ENCODE measurements around the gene C17orf107.

The C17orf107 gene

DNA sequence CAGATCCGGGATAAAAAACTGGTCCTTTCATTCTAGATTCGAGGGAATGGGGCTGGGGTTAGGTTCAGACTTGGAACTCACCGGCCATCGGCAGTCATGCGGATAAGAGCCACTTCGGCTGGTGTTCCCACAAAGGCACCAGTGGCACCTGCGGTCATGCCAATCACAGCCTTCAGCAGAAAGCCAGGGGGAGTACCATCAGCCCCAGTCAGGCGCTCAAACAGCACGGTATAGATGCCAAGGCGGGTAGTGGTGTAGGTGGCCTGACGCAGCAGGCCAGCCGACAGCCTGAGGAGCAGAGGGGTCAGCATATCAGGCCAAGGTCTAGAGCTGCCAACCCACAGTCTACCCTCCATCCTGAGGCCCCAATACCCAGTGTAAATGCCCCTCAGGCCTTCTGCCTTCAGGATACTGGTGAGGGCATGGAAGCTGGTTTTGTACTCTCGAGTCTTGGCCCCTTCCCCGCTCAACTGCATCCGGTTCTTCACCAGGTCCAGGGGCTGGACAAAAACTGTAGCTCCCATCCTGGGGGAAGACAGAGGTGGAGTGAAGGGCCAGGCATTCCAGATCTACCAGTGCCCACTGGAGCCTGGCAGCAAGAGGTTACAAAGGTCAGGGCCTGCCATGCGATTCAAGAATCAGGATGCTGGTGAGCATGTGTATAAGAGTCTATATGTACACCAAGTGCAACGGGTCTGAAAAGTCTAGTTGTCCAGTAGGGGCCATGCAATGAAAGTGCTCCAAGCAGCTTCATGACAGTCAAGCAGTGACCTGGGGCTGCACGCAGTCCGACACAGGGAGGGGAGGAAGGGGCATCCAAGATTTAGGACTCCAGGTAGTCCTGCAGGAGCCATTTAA lies 39.6 kb downstream of the C17orf107 start:
- no peak for DNase-seq

- no peak for DNase-seq
Measured at GRCh38 chr17:4939546-4939795, 40.1 kb downstream of the C17orf107 start.

DNA sequence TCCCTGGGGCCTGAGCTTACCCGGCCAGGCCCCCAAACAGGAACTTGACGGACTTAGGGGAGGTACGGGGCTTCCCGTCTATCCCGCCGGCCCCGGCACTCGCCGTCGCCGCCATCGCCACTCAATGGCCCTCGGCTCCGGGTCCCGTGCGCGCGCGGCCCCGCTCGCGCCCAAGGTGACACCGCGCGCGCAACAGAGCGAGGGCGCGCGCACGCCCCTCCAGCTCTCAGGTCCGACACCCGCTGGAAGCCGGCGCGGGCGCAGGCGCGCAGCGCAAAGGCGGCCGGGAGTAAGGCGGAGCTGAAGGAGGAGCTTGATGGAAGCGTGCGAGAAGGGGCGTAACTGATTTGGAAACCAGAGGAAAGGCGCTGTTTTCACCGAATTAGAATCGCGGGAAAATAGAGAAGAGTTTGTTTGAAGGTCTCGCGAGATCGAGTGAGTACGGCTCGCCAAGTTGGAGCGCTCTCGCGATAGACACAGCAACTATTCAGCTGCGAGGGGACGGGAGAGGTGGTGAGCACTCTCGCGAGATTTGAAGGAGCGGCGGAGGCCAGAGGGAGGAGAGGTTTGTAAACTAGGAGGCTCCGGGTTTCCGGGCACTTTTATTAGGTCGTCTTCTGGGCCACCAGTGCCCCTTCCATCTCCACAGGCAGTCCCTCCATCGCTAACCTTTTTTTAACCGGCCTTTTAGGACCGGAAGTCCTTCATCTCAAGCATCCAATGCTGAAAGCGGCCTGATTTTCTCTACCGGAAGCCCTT lies 40.6 kb downstream of the C17orf107 start, which contains the start of the genes RNF167 and SLC25A11:
RNF167 (plus strand) TSS at position 473 of the 759 bp plus-strand sequence. CDS start 642 bp downstream, outside the sequence.
SLC25A11 (minus strand) TSS at position 251 of the 759 bp plus-strand sequence; CDS start at position 115, 136 bp downstream.
- peak; percentile 93 for DNase-seq

DNA sequence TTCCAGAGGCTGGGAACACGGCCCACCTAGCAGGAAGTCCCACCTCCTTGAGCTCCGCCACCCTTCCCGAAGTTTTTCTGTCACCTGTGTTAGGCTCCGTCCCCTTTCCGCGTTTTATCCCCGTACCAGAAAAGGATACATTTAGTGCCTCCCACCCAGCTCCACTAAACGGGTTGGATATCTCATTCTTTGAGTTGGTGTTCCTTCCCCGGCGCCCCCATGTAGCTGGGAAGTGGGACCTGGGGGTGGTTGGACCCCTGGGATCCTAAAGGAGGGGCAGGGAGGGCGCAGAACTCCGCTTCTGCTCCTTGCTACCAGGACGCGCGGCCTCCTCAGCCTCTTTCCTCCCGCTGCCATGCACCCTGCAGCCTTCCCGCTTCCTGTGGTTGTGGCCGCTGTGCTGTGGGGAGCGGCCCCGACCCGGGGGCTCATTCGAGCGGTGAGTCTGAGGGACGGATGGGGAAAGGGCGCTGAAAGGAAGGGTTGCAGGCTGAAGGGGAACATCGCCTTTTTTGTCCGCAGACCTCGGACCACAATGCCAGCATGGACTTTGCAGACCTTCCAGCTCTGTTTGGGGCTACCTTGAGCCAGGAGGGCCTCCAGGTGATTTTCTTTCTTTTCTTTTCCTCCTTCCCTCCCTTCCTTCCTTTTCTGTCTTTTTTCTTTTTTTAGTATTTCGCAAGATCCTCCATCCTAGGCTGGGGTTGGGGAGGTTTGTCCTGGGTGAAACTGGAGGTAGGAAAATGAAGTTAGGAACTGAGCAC lies 41.4 kb downstream of the C17orf107 start:
- peak; percentile 1 for DNase-seq

DNA sequence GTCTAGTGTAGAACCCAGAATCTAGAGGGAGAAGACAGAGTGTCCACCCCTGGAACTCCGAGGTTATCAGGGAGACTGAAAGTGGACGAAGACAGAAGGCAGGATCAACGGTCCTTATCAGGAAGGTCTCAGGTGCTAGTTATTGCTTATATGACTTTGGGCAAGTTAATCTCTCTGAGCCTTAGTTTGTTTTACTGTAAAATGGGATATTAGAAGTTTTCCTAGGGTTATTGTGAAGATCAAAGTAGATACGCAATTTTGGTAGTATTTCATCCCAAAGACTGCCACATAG lies 41.9 kb downstream of the C17orf107 start:
- DNase-seq, result no peak

GRCh38 chr17:4942760-4943508 lies 43.6 kb downstream of the C17orf107 start:
- no peak for DNase-seq

- peak; percentile 19 for DNase-seq
Measured at GRCh38 chr17:4944163-4944553, 44.8 kb downstream of the C17orf107 start.

DNA sequence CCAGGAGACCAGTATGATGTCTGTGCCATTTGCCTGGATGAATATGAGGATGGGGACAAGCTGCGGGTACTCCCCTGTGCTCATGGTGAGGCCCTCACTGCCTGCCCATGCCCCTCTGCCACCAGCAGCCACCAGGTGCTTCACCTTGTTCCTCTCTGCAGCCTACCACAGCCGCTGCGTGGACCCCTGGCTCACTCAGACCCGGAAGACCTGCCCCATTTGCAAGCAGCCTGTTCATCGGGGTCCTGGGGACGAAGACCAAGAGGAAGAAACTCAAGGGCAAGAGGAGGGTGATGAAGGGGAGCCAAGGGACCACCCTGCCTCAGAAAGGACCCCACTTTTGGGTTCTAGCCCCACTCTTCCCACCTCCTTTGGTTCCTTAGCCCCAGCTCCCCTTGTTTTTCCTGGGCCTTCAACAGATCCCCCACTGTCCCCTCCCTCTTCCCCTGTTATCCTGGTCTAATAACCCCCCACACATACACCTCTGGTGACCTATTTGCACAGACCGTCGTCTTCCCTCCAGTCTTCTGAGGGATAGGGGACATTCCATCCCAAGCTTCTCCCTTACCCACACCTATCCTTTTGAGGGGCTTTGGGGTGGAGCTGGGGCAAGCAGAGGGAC lies 45.3 kb downstream of the C17orf107 start:
- DNase-seq, result no peak

DNA sequence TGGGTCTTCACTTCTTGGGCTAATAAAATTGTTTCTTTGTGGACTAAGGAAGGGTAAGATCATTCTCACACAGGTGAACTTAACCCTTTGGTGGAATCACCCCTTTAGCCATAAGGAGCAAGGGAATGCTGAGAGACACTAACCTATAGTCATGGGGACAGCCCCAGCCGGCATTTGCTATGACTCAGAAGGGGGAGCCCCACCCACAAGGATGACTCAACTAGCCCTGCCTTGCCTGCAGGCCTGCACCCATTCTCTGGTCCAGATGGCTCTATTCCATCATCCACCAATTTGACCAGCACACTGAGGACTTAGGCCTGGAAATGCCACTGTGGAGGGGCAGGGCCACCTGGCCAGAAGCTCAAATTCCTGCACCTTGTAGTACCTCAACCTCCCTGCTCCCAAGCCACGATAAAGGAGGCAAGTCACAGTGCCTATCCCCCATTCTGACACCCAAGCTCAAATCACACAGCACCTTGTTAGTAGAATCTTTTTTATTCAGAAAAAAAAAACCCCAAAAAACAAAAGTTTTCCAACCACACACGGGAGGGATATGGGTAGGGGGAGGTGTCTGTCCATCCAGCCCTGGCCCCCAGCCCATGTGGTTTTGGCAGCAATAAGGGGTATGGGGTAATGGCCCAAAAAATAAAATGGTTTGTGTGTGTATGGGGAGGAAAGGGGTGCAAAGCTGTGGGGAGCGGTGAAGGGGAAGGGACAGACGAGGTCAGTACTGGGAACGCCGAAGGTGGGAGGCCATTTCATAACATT lies 46.0 kb downstream of the C17orf107 start:
- no peak for DNase-seq

GRCh38 chr17:4945944-4946280 lies 46.6 kb downstream of the C17orf107 start:
- DNase-seq, result no peak

GRCh38 chr17:4946312-4946976 lies 47.1 kb downstream of the C17orf107 start:
- DNase-seq, result no peak

GRCh38 chr17:4947010-4947410 lies 47.7 kb downstream of the C17orf107 start:
- peak; percentile 45 for DNase-seq

- DNase-seq, result peak; percentile 28
Measured at GRCh38 chr17:4947411-4948165, 48.3 kb downstream of the C17orf107 start.

DNA sequence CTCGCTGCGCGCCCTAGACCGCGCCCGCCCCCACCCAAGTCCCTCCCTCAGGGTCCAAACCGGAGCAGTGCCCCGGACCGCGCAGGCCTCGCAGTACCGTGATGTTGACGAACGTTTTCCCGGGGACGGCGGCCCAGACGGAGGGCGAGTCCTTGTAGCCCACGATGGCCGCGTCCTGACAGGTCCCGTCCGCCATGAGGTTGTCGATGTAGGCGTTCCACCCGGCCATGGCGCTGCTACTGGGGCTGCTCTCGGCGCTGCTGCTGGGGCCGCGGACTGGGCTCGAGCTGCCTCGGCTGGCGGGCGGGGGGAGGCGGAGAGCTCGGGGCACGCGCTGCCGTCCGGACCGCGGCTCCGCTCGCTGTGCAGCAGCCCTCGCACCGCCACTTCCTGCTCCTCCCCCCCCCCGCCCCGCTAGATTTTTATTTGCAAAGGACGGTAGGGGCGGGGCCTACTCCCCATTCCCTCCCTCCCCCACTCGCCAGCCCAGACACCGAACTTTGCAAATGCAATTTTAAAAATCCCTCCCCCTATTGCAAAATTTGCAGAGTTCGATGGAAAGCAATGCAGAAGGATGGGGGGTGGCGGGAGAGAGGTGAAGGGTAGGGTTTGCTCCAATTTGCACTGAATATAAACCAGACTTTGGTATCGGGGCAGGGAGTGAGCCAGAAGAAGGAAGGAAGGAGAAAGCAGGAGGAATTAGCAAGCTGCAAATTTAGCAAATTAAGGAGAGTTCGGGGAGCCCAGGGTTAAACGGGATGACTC lies 49.0 kb downstream of the C17orf107 start, which contains the start of gene PFN1:
PFN1 (minus strand) TSS at position 365 of the 765 bp plus-strand sequence; CDS start at position 229, 136 bp downstream.
- peak; percentile 69 for DNase-seq

- DNase-seq, result peak; percentile 69
Measured at GRCh38 chr17:4948931-4949320, 49.6 kb downstream of the C17orf107 start.

GRCh38 chr17:4949321-4950074 lies 50.2 kb downstream of the C17orf107 start:
- peak; percentile 39 for DNase-seq

GRCh38 chr17:4950075-4950745 lies 50.9 kb downstream of the C17orf107 start:
- no peak for DNase-seq

- DNase-seq, result no peak
Measured at GRCh38 chr17:4950746-4951204, 51.4 kb downstream of the C17orf107 start, which contains the start of gene ENO3. ENO3 (plus strand) TSS chr17:4951119; CDS start chr17:4951830, 711 bp downstream.
